ENCODE results near the gene OAS2. TPM values are rescaled to one million over a fixed set of nuclear protein-coding genes. Genes with fewer than 3 reads are reported as not detected.

The OAS2 gene
- total and polyA plus RNA-seq, 2 experiments from 2014 or later = 0.50 TPM; not detected in 1

DNA sequence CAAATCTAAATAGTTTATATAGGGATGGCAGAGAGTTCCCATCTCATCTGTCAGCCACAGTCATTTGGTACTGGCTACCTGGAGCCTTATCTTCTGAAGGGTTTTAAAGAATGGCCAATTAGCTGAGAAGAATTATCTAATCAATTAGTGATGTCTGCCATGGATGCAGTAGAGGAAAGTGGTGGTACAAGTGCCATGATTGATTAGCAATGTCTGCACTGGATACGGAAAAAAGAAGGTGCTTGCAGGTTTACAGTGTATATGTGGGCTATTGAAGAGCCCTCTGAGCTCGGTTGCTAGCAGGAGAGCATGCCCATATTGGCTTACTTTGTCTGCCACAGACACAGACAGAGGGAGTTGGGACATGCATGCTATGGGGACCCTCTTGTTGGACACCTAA lies 7.9 kb upstream of the OAS2 start:
- no peaks in the 10 kb centered on the region for H3K36me3 ChIP-seq (replicated peaks; ENCODE audit: insufficient read depth, low read depth)
- no peaks in the 10 kb centered on the region for H3K79me2 ChIP-seq
- no peaks in the 10 kb centered on the region for H4K20me1 ChIP-seq (ENCODE audit: insufficient read depth, poor library complexity, severe bottlenecking)
- H3K4me1 ChIP-seq (ENCODE audit: insufficient read depth) = no peaks in the 10 kb centered on the region
- no peaks in the 10 kb centered on the region for H3K9me3 ChIP-seq (ENCODE audit: low read depth)
- H3K4me2 ChIP-seq = no peak overlapping the region
- no peak overlapping the region for H3K4me3 ChIP-seq
- no peaks in the 10 kb centered on the region for H3K9me2 ChIP-seq (replicated peaks; ENCODE audit: insufficient read depth)
- DNase-seq (ENCODE audit: low spot score) = no peak
- no peak overlapping the region for H3K27ac ChIP-seq
- no peaks in the 10 kb centered on the region for H3K27me3 ChIP-seq
- no peak overlapping the region for H2AFZ ChIP-seq
- WGBS (ENCODE audit: low lambda C conversion rate, missing lambda C conversion rate) = 80% methylated on average over 2 of the region's 2 CpGs
- TF ChIP-seq EZH2 (IDR thresholded peaks at IDR 0.05; ENCODE audit: borderline replicate concordance) (no peak), CTCF (IDR thresholded peaks at IDR 0.05; ENCODE audit: poor library complexity) (no peak), EZH2phosphoT487 (IDR thresholded peaks at IDR 0.05; ENCODE audit: low read depth, severe bottlenecking, unreplicated experiment) (no peak)

- Histone ChIP-seq H3K9me3 (ENCODE audit: low read depth) (no peaks in the 10 kb centered on the region), H3K4me1 (ENCODE audit: insufficient read depth) (no peaks in the 10 kb centered on the region), H4K20me1 (ENCODE audit: insufficient read depth, poor library complexity, severe bottlenecking) (no peaks in the 10 kb centered on the region), H3K79me2 (no peaks in the 10 kb centered on the region), H2AFZ (no peak overlapping the region), H3K4me3 (no peak overlapping the region), H3K27ac (no peak overlapping the region), H3K27me3 (no peaks in the 10 kb centered on the region), H3K4me2 (no peak overlapping the region), H3K9me2 (replicated peaks; ENCODE audit: insufficient read depth) (no peaks in the 10 kb centered on the region), H3K36me3 (replicated peaks; ENCODE audit: insufficient read depth, low read depth) (no peaks in the 10 kb centered on the region)
- WGBS (ENCODE audit: low lambda C conversion rate, missing lambda C conversion rate) = 64% methylated on average over 5 of the region's 5 CpGs
- no peak for TF ChIP-seq EZH2phosphoT487 (IDR thresholded peaks at IDR 0.05; ENCODE audit: low read depth, severe bottlenecking, unreplicated experiment)
- TF ChIP-seq EZH2 (IDR thresholded peaks at IDR 0.05; ENCODE audit: borderline replicate concordance) = no peak
- TF ChIP-seq CTCF (IDR thresholded peaks at IDR 0.05; ENCODE audit: poor library complexity) = no peak
- DNase-seq (ENCODE audit: low spot score) = no peak
These were observed 7.1 kb upstream of the OAS2 start for GRCh38 chr12:112971248-112971647.

- Histone ChIP-seq H3K4me3 (no peak overlapping the region), H3K4me1 (ENCODE audit: insufficient read depth) (no peaks in the 10 kb centered on the region), H3K4me2 (no peak overlapping the region), H3K27ac (no peak overlapping the region), H3K9me2 (replicated peaks; ENCODE audit: insufficient read depth) (no peaks in the 10 kb centered on the region), H4K20me1 (ENCODE audit: insufficient read depth, poor library complexity, severe bottlenecking) (no peaks in the 10 kb centered on the region), H3K27me3 (no peaks in the 10 kb centered on the region), H3K9me3 (ENCODE audit: low read depth) (no peaks in the 10 kb centered on the region), H3K79me2 (no peaks in the 10 kb centered on the region), H2AFZ (no peak overlapping the region), H3K36me3 (replicated peaks; ENCODE audit: insufficient read depth, low read depth) (no peaks in the 10 kb centered on the region)
- 88% methylated on average over 4 of the region's 4 CpGs for WGBS (ENCODE audit: low lambda C conversion rate, missing lambda C conversion rate)
- DNase-seq (ENCODE audit: low spot score) = no peak
- TF ChIP-seq CTCF (IDR thresholded peaks at IDR 0.05; ENCODE audit: poor library complexity) = no peak
- TF ChIP-seq EZH2 (IDR thresholded peaks at IDR 0.05; ENCODE audit: borderline replicate concordance) = no peak
These were observed 5.1 kb upstream of the OAS2 start for GRCh38 chr12:112973011-112973735.

Data from hepatocyte (in vitro differentiated cells).